Activated CD4-positive, alpha-beta T cell treated with anti-CD3 and anti-CD28 coated beads, Interleukin-2, amount 10 ng/mL, durations not matched to agents 24 days and 14 days (primary cell): Measurements from ENCODE around the gene FAM199X. TPM values are rescaled to one million over a fixed set of nuclear protein-coding genes. Genes with fewer than 3 reads are reported as not detected.
"Not testable (repeated sequence)": the region's sequence is repeated elsewhere in the genome, so short reads cannot be mapped to it uniquely, and the experiment has no call there.

ENCODE experiments used
- DNase-seq: peaks from one replicate; pipeline ENCODE4 v3.0.0; 2022
- H3K27ac Mint-ChIP-seq: one replicate; pipeline ENCODE4 v1.8.0; 2022; ENCODE audit warnings: mild to moderate bottlenecking, mixed read lengths
- H3K27me3 Mint-ChIP-seq: one replicate; pipeline ENCODE4 v1.8.0; 2022; ENCODE audit warnings: mixed read lengths
- H3K36me3 Mint-ChIP-seq: one replicate; pipeline ENCODE4 v1.8.0; 2022; ENCODE audit warnings: low read depth, mild to moderate bottlenecking, mixed read lengths
- H3K4me1 Mint-ChIP-seq: one replicate; pipeline ENCODE4 v1.8.0; 2021; ENCODE audit warnings: mixed read lengths
- H3K4me3 Mint-ChIP-seq: one replicate; pipeline ENCODE4 v1.8.0; 2022; ENCODE audit warnings: mild to moderate bottlenecking, moderate library complexity, mixed read lengths
- H3K9me3 Mint-ChIP-seq: one replicate; pipeline ENCODE4 v1.8.0; 2021; ENCODE audit warnings: mixed read lengths
- intact Hi-C: fragments of 100-400 bp; cut with micrococcal nuclease; formaldehyde crosslinking; loops from one replicate; pipeline ENCODE4 v1.15.1; 2023
- total RNA-seq: library from RNA; stranded (reverse); gene quantifications from 2 replicates; pipeline ENCODE4 v1.2.3, GENCODE V29; 2022

FAM199X gene
- total RNA-seq, 1 donor from 2014 or later = 10.7 TPM

DNA sequence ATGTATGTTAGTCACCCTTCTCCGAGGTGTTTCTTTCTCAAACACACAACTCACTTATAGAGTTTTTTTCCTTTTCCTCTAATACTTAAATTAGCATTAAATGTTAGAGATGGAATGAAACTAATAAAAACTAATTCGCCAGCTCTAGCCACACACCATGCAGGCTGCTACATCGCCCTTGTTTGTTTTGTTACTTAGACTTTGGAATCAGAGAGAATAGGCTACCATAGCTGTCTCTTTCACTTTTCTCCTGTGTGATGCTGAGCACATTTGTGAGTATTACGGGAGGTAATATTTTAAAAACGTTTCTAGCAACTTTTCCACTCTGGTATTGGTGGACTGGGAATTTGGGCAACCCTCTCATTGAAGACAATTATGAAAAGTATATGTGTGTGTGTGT, 44.9 kb downstream of the FAM199X start:
- intact Hi-C loops = no loop called here
- no peaks in the 10 kb centered on the region for H3K36me3 Mint-ChIP-seq
- no peaks in the 10 kb centered on the region for H3K4me1 Mint-ChIP-seq
- no peak overlapping the region for H3K27ac Mint-ChIP-seq
- DNase-seq = no peak
- H3K9me3 Mint-ChIP-seq = no peaks in the 10 kb centered on the region
- no peak overlapping the region for H3K4me3 Mint-ChIP-seq
- peaks cover 4% of the 10 kb centered on the region for H3K27me3 Mint-ChIP-seq

DNA sequence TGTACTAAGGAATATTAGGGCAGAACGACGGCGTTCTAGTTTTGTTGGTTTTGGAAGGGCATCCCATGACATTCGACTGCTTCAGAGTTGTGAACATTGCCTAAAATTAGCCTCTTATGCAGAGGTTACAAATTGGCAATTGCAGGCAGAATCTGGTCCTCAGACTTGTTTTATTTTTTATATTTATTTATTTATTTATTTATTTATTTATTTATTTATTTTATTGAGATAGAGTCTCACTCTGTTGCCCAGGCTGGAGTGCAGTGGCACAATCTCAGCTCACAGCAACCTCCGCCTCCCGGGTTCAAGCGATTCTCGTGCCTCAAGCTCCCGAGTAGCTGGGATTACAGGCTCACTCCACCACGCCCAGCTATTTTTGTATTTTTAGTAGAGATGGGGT, 63.8 kb downstream of the FAM199X start:
- H3K36me3 Mint-ChIP-seq, intact Hi-C loops, H3K27me3 Mint-ChIP-seq, H3K4me1 Mint-ChIP-seq, H3K27ac Mint-ChIP-seq, H3K4me3 Mint-ChIP-seq, H3K9me3 Mint-ChIP-seq, DNase-seq: not testable (repeated sequence)

Other genes starting within 250 kb of the FAM199X start
- gene TMSB15B, start 203.8 kb upstream of the FAM199X start, total RNA-seq = 7.3 and 8.7 TPM in 2 replicates
- not detected in 2 replicates for gene H2BW1, start 152.7 kb upstream of the FAM199X start, total RNA-seq
- gene H2BW2, start 126.5 kb upstream of the FAM199X start, total RNA-seq = not detected in 2 replicates
- gene TMSB15C, start 90.2 kb upstream of the FAM199X start, total RNA-seq = 3.1 and 3.6 TPM in 2 replicates
- 0.35 and 0.69 TPM in 2 replicates for gene ZCCHC18, start 53.9 kb upstream of the FAM199X start, total RNA-seq
- gene SLC25A53, start 9.4 kb upstream of the FAM199X start, total RNA-seq = 4.2 and 4.3 TPM in 2 replicates
- gene ESX1, start 88.5 kb downstream of the FAM199X start, total RNA-seq = not detected in 2 replicates